Brain microvascular endothelial cell (primary cell): ENCODE data around the gene CEACAM1.
"Not testable (repeated sequence)": the region's sequence is repeated elsewhere in the genome, so short reads cannot be mapped to it uniquely, and the experiment has no call there.

Source experiments
- DNase-seq: peaks from one replicate; pipeline ENCODE4 v3.0.0-alpha.2; 2020
- H3K27ac ChIP-seq: fragments of 250-450 bp; sonication (Bioruptor Pico); 2 replicates; pipeline ENCODE4 v1.5.1; 2020; ENCODE audit warnings: mild to moderate bottlenecking, moderate library complexity
- H3K27me3 ChIP-seq: fragments of 250-450 bp; sonication (Bioruptor Pico); replicated peaks from 2 replicates; pipeline ENCODE4 v1.5.1; 2020; ENCODE audit warnings: mild to moderate bottlenecking
- H3K36me3 ChIP-seq: fragments of 250-450 bp; sonication (Bioruptor Pico); replicated peaks from 2 replicates; pipeline ENCODE4 v1.5.1; 2020; ENCODE audit warnings: mild to moderate bottlenecking
- H3K4me3 ChIP-seq: 2 replicates; pipeline ENCODE4 v1.5.1; 2011; ENCODE audit warnings: low read depth, mild to moderate bottlenecking, control low read depth, low read length, moderate library complexity
- CTCF ChIP-seq: IDR thresholded peaks from 2 replicates; pipeline ENCODE4 v1.5.1; 2011; ENCODE audit warnings: low read depth, mild to moderate bottlenecking, moderate library complexity, low read length, control low read depth, inconsistent platforms; ENCODE audit errors: missing control alignments
- in situ Hi-C: cut with HindIII; loops from 2 replicates; pipeline ENCODE4 v1.10.0; 2017; ENCODE audit warnings: low sequenced_read_pairs, low pct_ligation_motif_present

The CEACAM1 gene

GRCh38 chr19:42558450-42559150 lies 30.3 kb upstream of the CEACAM1 start:
- Histone ChIP-seq H3K4me3 (no peak overlapping the region), H3K27me3 (peaks cover 34% of the 10 kb centered on the region), H3K36me3 (no peaks in the 10 kb centered on the region), H3K27ac (no peak overlapping the region)
- no peak for DNase-seq
- TF ChIP-seq CTCF, result no peak
- in situ Hi-C loops, result no loop called here

GRCh38 chr19:42557386-42557871 lies 29.1 kb upstream of the CEACAM1 start:
- H3K4me3 ChIP-seq, DNase-seq, H3K27ac ChIP-seq, H3K36me3 ChIP-seq, in situ Hi-C loops: not testable (repeated sequence)
- H3K27me3 ChIP-seq, result peaks cover 34% of the 10 kb centered on the region

- Histone ChIP-seq H3K27ac (no peak overlapping the region), H3K27me3 (peaks cover 34% of the 10 kb centered on the region), H3K4me3 (no peak overlapping the region), H3K36me3 (no peaks in the 10 kb centered on the region)
- no peak for DNase-seq
- in situ Hi-C loops, result no loop called here
- no peak for TF ChIP-seq CTCF
Observed at GRCh38 chr19:42555801-42556200, 27.5 kb upstream of the CEACAM1 start.

GRCh38 chr19:42555317-42555716 lies 27.0 kb upstream of the CEACAM1 start:
- H3K4me3 ChIP-seq, result no peak overlapping the region
- no peak overlapping the region for H3K27ac ChIP-seq
- peaks cover 29% of the 10 kb centered on the region for H3K27me3 ChIP-seq
- no peak for TF ChIP-seq CTCF
- in situ Hi-C loops, result no loop called here
- DNase-seq, result no peak
- H3K36me3 ChIP-seq, result no peaks in the 10 kb centered on the region

GRCh38 chr19:42554046-42554575 lies 25.8 kb upstream of the CEACAM1 start:
- no peak overlapping the region for H3K27ac ChIP-seq
- in situ Hi-C loops, result no loop called here
- no peak for TF ChIP-seq CTCF
- no peaks in the 10 kb centered on the region for H3K36me3 ChIP-seq
- no peak overlapping the region for H3K4me3 ChIP-seq
- DNase-seq, result no peak
- peaks cover 24% of the 10 kb centered on the region for H3K27me3 ChIP-seq

- in situ Hi-C loops, result no loop called here
- no peak for TF ChIP-seq CTCF
- peak; percentile 71 for DNase-seq
- H3K4me3 ChIP-seq, result no peak overlapping the region
- H3K27ac ChIP-seq, result no peak overlapping the region
- no peaks in the 10 kb centered on the region for H3K36me3 ChIP-seq
- peaks cover 19% of the 10 kb centered on the region for H3K27me3 ChIP-seq
Observed at GRCh38 chr19:42553292-42554045, 25.2 kb upstream of the CEACAM1 start.
